GM21786 (cell line): ENCODE data around the gene DGKZ.
"Not testable (repeated sequence)": the region's sequence is repeated elsewhere in the genome, so short reads cannot be mapped to it uniquely, and the experiment has no call there.

ENCODE experiments used
- ATAC-seq: cut with Tn5 transposase; IDR thresholded peaks from one replicate; pipeline ENCODE4 v1.9.1; 2021; ENCODE audit not compliant: unreplicated experiment

DGKZ gene

DNA sequence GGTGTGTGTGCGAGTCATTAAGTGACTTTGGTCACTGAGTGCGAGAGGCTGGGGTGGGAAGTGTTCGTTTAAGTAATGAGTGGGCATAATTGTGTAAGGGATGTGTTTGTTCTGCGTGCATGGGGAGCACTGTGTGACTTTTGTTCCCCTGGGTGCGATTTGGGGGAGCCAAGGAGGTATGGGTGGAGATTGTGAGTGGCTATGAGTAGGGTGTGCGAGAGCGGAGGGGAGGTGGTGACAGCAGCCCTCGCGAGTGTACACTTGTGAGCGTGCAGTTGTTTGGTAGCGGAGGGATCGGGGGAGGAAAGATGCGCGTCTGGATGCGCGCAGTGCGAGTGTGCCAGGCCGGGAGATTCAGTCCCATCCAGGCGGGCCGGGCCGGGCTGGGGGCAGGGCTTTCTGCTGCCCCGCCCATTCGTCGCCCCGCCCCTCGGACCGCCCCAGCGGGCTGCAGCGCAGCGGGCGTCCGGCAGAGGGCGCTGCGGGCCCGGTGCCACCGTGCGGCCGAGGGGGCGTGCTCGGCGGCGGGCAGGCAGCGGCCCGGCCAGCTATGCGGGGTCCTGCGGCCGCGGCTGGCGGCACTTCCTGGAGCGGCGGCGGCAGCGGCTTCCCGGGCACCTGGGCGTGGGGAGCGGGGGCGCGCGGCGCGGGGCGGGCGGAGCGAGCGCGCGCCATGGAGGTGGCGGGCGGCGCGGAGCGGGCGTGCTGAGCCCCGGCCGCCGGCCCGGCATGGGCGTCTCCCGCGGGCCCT is at the start of gene DGKZ:
Gene DGKZ (plus strand): TSS at position 578 of the 751 bp plus-strand sequence. CDS start 197 bp downstream, outside the sequence.
- peak; percentile 56 for ATAC-seq

GRCh38 chr11:46298699-46299433 is 48.4 kb upstream of the DGKZ start:
- ATAC-seq: no peak

- no peak for ATAC-seq
These were observed 47.8 kb upstream of the DGKZ start for GRCh38 chr11:46299451-46299961.

DNA sequence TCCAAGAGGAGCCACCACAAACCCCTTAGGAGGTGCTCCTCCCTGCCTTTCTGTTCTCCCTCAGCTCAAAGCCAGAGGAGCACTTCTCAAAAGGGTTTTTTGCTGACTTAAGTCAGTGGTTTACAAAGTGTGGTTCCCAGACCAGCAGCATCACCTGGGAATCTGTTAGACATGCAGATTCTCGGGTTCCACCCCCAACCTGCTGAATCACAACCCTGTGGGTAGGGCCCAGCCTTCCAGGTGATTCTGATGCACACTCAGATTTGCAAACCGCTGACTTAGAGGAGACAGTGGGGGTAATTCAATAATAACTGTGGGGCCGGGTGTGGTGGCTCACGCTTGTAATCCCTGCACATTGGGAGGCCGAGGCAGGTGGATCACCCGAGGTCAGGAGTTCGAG is 47.0 kb upstream of the DGKZ start:
- ATAC-seq: no peak

DNA sequence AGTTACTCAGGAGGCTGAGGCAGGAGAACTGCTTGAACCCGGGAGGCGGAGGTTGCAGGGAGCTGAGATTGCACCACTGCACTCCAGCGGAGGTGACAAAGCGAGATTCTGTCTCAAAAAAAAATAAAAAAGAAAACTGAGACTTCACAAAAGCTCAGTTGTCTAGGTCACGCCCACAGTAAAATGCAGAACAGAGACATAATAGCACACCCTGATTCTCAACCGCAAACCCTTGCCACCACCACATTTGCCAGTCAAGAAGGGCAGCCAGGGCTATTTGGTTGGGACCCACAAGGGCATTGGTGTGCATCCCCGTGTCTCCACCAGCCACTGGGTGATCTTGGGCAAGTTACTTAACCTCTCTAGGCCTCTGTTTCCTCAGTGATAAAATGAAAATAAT is 44.4 kb upstream of the DGKZ start:
- ATAC-seq: peak; percentile 96

- not testable (repeated sequence) for ATAC-seq
These were observed 43.2 kb upstream of the DGKZ start for GRCh38 chr11:46304036-46304435.

GRCh38 chr11:46304605-46305179 is 42.6 kb upstream of the DGKZ start:
- no peak for ATAC-seq

- ATAC-seq: no peak
These were observed 42.0 kb upstream of the DGKZ start for GRCh38 chr11:46305295-46305694.

DNA sequence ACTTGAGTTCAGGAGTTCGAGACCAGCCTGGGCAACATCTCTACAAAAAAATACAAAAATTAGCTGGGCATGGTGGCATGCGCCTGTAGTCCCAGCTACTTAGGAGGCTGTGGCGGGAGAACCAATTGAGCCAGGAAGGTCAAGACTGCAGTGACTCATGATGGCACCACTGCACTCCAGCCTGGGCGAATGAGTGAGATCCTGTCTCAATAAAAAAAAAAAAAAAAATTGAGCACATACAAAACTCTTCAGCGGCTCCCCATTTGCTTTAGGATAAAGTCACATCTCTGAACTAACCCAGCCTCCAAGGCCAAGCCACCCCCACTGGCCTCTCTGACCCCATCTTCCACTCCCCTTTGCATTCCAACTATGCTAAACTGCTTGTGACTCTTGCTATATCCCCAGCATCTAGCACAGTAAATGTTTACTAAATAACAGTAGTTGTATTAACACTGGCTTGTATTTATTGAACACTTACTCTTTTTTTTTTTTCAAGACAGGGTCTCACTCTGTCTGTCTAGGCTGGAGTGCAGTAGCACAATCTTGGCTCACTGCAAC is 40.9 kb upstream of the DGKZ start:
- ATAC-seq: no peak

GRCh38 chr11:46307369-46307768 is 39.9 kb upstream of the DGKZ start:
- no peak for ATAC-seq

DNA sequence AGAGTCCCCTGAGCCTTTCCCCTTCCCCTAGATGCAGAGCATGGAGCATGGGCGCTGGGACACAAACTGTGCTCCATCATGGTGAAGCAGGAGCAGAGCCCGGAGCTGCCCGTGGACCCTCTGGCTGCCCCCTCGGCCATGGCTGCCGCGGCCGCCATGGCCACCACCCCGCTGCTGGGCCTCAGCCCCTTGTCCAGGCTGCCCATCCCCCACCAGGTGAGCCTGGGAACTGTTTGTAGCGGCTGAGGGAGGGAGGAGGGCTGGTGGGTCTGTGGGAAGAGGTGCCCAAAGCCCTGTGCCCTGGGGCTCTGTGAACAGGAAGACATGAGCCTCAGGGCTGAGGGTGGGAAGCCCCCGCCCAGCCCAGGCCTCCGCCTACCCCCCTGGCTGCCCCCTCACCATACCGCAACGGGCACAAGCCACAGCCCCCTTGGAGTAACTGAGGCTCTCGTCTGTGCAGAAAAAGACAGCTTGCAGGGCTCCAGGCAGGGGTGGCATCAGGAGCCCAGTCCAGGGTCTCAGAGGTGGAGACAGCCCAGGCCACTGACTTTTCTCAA is 39.4 kb upstream of the DGKZ start:
- no peak for ATAC-seq

DNA sequence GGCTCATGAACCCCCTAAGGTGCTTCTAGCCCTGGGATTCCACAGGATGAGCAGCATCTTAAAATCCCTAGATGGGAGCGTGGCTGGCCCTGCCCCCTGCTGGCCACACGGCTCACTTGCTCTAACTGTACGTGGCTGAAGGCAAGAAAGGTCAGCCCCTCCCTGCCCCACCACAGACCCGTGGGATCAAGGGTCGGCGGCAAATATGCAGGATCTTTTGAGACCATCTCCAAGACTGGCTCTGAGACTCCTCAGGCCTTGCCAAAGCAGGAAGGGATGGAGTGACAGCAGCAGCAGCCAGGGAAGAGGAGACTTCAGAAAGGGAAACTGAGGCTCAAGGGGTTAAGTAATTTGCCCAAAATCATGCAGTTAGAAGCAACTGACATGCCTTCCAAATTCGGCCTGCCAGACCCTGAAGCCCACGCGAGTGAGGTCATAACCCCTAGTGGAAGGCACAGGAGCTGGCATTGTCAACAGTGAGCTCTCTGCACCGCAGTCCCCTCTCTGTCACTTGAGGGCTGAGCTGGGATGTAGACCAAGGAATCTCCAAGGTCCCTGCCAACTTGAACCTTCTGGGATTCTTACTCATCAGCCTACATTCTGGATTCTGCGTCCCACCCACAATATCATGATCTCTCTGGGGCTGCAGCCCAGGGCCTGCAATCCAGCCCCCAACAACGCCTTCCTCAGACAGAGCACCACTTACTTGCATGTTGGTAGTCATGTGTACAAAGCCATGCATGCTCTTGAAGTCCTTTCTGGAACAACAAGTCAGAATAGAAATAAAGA is 38.4 kb upstream of the DGKZ start:
- peak; percentile 42 for ATAC-seq

GRCh38 chr11:46309814-46310259 is 37.4 kb upstream of the DGKZ start:
- ATAC-seq: peak; percentile 60

GRCh38 chr11:46315033-46315738 is 32.1 kb upstream of the DGKZ start:
- ATAC-seq: no peak

GRCh38 chr11:46315783-46316563 is 31.3 kb upstream of the DGKZ start:
- no peak for ATAC-seq

DNA sequence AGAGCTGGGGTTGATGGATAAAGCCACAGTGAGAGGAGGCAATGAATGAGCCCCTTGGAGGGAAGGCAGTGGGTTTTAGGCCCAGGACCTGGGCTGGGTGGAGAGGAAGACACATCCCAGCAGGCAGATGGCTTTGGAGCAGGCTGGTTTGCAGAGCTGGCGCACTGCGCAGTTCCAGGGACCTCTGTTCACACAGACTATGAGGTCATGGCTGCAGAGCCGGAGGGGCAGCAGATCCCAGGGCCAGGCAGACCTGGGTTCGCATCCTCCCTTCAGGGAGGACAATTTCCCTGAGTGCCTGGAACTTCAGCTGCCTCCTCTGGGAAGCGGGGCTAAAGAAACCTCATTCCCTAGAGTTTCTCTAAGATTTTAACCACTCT is 28.2 kb upstream of the DGKZ start:
- no peak for ATAC-seq

DNA sequence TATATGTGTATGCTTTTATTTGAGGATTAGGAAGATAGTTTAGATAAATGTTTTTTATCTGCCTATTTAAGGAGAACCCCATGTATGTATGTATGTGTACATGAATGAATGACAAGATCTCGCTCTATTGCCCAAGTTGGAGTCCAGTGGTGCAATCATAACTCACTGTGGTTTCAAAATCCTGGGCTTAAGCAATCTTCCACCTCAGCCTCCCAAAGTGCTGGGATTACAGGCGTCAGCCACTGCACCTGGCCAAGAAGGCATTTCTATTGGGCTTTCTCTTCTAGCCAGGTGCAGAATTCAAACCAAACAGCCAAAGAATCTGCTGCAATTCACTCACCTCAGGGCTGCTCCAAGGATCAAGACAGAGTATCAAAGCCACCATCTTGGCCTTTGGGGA is 25.5 kb upstream of the DGKZ start:
- ATAC-seq: no peak

DNA sequence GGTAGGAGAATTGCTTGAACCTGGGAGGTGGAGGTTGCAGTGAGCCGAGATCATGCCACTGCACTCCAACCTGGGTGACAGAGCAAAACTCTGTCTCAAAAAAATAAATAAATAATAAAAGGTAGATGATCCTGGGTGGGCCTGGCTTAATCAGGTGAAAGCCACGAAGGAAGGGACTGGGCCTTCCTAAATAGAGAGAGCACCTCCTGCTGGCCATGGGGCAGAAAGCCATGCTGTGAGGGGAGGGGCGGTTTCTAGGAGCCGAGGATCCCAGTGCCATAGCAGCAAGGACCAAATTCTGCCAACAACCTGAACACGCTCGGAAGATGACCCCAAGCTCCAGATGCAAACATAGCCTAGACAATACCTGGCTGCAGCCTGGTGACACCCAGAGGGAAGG is 24.5 kb upstream of the DGKZ start:
- no peak for ATAC-seq

DNA sequence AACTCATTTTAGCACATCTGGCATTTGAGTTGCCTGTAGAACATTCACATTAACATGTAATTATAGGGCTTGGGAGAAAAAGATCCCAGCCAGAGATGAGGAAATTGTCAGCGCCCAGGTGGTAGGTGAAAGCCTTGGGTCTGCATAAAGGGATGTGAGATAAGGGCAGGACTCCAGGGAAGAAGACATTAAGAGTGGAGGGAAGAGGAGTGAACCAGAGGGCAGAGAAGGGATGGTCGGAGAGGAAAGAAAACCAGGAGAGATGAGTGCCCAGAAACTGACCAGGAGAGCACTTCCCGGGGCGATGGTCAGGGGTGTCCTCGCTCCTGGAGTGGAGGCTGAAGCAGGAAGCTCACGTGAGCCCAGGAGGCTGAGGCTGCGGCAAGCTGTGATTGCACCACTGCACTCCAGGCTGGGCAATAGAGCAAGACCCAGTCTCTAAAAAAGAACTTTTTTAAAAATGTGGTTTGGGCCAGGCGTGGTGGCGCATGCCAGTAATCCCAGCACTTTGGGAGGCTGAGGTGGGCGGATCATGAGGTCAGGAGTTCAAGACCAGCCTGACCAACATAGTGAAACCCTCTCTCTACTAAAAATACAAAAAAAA is 20.3 kb upstream of the DGKZ start:
- no peak for ATAC-seq
